ENCODE measurements around the gene GRM4.
"Not testable (repeated sequence)": the region's sequence is repeated elsewhere in the genome, so short reads cannot be mapped to it uniquely, and the experiment has no call there.

Gene GRM4

GRCh38 chr6:34146021-34146782 is at the start of gene GRM4:
TSS of gene GRM4 (minus strand) at chr6:34146087. CDS start at chr6:34133496, 12,591 bp downstream.
- Histone ChIP-seq H3K9me3 (ENCODE audit: low read length) (no peaks in the 10 kb centered on the region), H3K9ac (ENCODE audit: low read length) (no peak within 1 kb of the TSS), H3K27me3 (ENCODE audit: control insufficient read depth in 1 of 2, insufficient read depth in 2 of 2, low read length in 2 of 2) (peaks cover 32 to 68% of the 10 kb centered on the region in 2 donors), H3K4me1 (ENCODE audit: insufficient read depth, low read length) (peaks cover 12% of the 10 kb centered on the region), H3K4me3 (ENCODE audit: low read depth in 1 of 2, low read length in 2 of 2) (peak within 1 kb of the TSS in 1 of 2 donors; percentile 24), H3K27ac (ENCODE audit: low read depth, low read length) (no peak within 1 kb of the TSS), H3K36me3 (ENCODE audit: insufficient read depth, low read length) (no peaks in the 10 kb centered on the region)

DNA sequence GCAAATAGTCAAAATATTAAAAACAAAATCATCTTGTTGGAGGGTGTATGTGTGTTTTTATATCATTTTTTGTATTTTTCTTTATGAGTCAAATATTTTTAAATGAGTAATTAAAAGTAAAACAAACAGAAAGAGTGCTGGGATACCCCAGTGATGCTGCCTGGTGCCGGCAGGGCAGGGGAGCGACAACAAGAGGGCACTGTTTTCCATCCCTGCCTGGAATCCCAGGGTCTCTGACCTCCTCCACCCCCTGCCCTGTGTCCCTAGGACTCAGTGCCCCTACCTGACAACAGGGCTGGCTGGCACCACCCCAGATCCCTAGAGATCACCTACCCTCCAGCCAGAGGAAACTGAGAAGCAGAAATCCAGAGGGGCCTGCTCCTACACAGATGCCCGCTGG is 48.9 kb upstream of the GRM4 start:
- no peaks in the 10 kb centered on the region for H3K27me3 ChIP-seq (ENCODE audit: control insufficient read depth in 1 of 2, insufficient read depth in 2 of 2, low read length in 2 of 2)

DNA sequence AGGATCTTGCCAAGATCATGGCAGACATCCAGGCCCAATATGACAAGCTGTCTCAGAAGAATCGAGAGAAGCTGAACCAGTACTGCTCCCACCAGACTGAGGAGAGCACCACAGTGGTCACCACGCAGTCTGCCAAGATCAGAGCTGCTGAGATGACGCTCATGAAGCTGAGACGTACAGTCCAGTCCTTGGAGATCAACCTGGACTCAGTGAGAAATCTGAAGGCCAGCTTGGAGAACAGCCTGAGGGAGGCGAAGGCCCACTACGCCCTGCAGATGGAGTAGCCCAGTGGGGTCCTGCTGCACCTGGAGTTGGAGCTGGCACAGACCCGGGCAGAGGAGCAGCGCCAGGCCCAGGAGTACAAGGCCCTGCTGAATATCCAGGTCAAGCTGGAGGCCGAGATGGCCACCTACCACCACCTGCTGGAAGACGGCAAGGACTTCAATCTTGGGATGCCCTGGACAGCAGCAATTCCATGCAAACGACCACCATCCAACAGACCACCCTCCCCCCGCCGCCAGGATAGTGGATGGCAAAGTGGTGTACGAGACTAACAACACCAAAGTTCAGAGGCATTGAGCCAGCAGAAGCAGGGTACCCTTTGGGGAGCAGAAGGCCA is 44.7 kb upstream of the GRM4 start:
- Histone ChIP-seq H3K9ac (ENCODE audit: low read length) (no peak overlapping the region), H3K4me1 (ENCODE audit: insufficient read depth, low read length) (no peaks in the 10 kb centered on the region), H3K27me3 (ENCODE audit: control insufficient read depth in 1 of 2, insufficient read depth in 2 of 2, low read length in 2 of 2) (no peaks in the 10 kb centered on the region)

More for the DNA sequence above, 48.9 kb upstream of the GRM4 start:
- Histone ChIP-seq H3K9ac (ENCODE audit: low read length) (no peak overlapping the region), H3K9me3 (ENCODE audit: low read length) (no peaks in the 10 kb centered on the region), H3K27ac (ENCODE audit: low read depth, low read length) (no peak overlapping the region), H3K4me3 (ENCODE audit: low read depth in 1 of 2, low read length in 2 of 2) (no peak overlapping the region), H3K36me3 (ENCODE audit: insufficient read depth, low read length) (no peaks in the 10 kb centered on the region), H3K4me1 (ENCODE audit: insufficient read depth, low read length) (peaks cover 3% of the 10 kb centered on the region)

DNA sequence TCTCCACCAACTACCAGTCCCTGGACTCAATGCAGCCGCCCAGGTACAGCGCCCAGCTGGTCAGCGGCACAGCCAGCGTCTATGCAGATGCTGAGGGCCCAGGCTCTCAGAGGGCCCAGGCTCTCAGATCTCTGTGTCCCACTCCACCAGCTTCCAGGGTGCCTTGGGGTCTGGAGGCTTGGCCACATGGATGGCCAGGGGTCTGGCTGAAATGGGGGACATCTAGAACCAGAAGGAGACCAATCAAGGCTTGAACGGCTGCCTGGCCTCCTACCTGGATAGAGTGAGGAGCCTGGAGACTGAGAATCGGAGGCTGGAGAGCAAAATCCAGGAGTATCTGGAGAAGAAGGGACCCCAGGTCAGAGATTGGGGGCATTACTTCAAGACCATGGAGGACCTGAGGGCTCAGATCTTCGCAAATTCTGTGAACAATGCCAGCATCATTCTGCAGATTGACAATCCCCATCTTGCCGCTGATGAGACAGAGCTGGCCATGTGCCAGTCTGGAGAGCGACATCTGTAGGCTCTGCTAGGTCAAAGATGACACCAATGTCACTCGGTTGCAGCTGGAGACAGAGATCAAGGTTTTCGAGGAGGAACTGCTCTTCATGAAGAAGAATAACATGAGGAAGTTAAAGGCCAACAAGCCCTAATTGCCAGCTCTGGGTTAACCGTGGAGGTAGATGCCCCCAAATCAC is 44.1 kb upstream of the GRM4 start:
- H3K9me3 ChIP-seq (ENCODE audit: low read length), result no peaks in the 10 kb centered on the region
- no peak overlapping the region for H3K4me3 ChIP-seq (ENCODE audit: low read depth in 1 of 2, low read length in 2 of 2)
- H3K36me3 ChIP-seq (ENCODE audit: insufficient read depth, low read length), result no peaks in the 10 kb centered on the region
- no peaks in the 10 kb centered on the region for H3K4me1 ChIP-seq (ENCODE audit: insufficient read depth, low read length)
- no peak overlapping the region for H3K9ac ChIP-seq (ENCODE audit: low read length)
- no peaks in the 10 kb centered on the region for H3K27me3 ChIP-seq (ENCODE audit: control insufficient read depth in 1 of 2, insufficient read depth in 2 of 2, low read length in 2 of 2)
- H3K27ac ChIP-seq (ENCODE audit: low read depth, low read length), result no peak overlapping the region

More for the DNA sequence above, 44.7 kb upstream of the GRM4 start:
- H3K4me3 ChIP-seq (ENCODE audit: low read depth in 1 of 2, low read length in 2 of 2), result no peak overlapping the region
- H3K36me3 ChIP-seq (ENCODE audit: insufficient read depth, low read length), result no peaks in the 10 kb centered on the region
- no peaks in the 10 kb centered on the region for H3K9me3 ChIP-seq (ENCODE audit: low read length)
- no peak overlapping the region for H3K27ac ChIP-seq (ENCODE audit: low read depth, low read length)

GRCh38 chr6:34184726-34185125 is 38.8 kb upstream of the GRM4 start:
- H3K9me3 ChIP-seq (ENCODE audit: low read length); H3K36me3 ChIP-seq (ENCODE audit: insufficient read depth, low read length); H3K4me1 ChIP-seq (ENCODE audit: insufficient read depth, low read length); H3K27me3 ChIP-seq (ENCODE audit: control insufficient read depth in 1 of 2, insufficient read depth in 2 of 2, low read length in 2 of 2); H3K4me3 ChIP-seq (ENCODE audit: low read depth in 1 of 2, low read length in 2 of 2); H3K9ac ChIP-seq (ENCODE audit: low read length); H3K27ac ChIP-seq (ENCODE audit: low read depth, low read length): not testable (repeated sequence)

DNA sequence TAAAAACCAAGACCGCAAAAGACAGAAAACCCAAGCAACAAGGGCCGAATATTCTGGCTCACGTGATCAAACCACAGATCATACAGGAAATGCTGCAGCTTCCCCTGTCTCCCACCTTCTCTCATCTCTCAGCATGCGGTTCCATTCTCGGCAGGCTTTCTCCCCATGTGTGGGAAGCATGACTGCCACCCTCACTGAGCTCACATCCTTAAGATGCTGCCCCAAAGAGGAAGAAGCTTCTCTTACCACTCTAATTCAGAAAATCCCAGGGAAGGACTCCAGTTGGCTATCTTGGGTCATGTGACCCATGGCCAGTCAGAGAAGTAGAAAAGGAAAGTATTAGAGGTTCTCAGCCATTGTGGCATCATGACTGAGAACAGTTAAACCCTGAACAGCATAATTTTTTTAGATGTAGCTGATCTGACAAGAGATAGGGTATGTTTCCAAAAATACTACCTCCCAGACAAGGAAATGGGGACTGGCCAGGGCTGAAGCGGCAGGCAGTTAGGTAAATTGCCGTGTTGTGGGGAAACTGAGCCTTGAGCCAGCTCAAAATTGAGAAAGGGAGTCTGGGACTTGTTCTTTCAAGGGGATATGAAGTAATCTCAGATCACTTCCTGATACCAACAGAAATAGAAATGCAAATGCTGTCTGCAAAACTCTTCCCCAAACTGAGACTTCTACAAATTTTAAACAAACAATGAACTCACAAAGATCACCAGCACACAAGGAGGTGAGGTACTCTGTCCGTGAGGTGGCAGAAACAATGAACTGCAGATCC is 37.1 kb upstream of the GRM4 start:
- Histone ChIP-seq H3K4me1 (ENCODE audit: insufficient read depth, low read length) (no peaks in the 10 kb centered on the region), H3K27me3 (ENCODE audit: control insufficient read depth in 1 of 2, insufficient read depth in 2 of 2, low read length in 2 of 2) (no peaks in the 10 kb centered on the region), H3K27ac (ENCODE audit: low read depth, low read length) (no peak overlapping the region), H3K9ac (ENCODE audit: low read length) (no peak overlapping the region), H3K9me3 (ENCODE audit: low read length) (no peaks in the 10 kb centered on the region), H3K4me3 (ENCODE audit: low read depth in 1 of 2, low read length in 2 of 2) (no peak overlapping the region), H3K36me3 (ENCODE audit: insufficient read depth, low read length) (no peaks in the 10 kb centered on the region)

- no peaks in the 10 kb centered on the region for H3K27me3 ChIP-seq (ENCODE audit: control insufficient read depth in 1 of 2, insufficient read depth in 2 of 2, low read length in 2 of 2)
- H3K9me3 ChIP-seq (ENCODE audit: low read length), result no peaks in the 10 kb centered on the region
- H3K36me3 ChIP-seq (ENCODE audit: insufficient read depth, low read length), result no peaks in the 10 kb centered on the region
- no peak overlapping the region for H3K4me3 ChIP-seq (ENCODE audit: low read depth in 1 of 2, low read length in 2 of 2)
- H3K4me1 ChIP-seq (ENCODE audit: insufficient read depth, low read length), result no peaks in the 10 kb centered on the region
- H3K9ac ChIP-seq (ENCODE audit: low read length), result no peak overlapping the region
- no peak overlapping the region for H3K27ac ChIP-seq (ENCODE audit: low read depth, low read length)
Observed at GRCh38 chr6:34181908-34182307, 36.0 kb upstream of the GRM4 start.

GRCh38 chr6:34179106-34179720 is 33.3 kb upstream of the GRM4 start:
- Histone ChIP-seq H3K4me3 (ENCODE audit: low read depth in 1 of 2, low read length in 2 of 2) (no peak overlapping the region), H3K27ac (ENCODE audit: low read depth, low read length) (no peak overlapping the region), H3K27me3 (ENCODE audit: control insufficient read depth in 1 of 2, insufficient read depth in 2 of 2, low read length in 2 of 2) (no peaks in the 10 kb centered on the region), H3K36me3 (ENCODE audit: insufficient read depth, low read length) (no peaks in the 10 kb centered on the region), H3K9ac (ENCODE audit: low read length) (no peak overlapping the region), H3K4me1 (ENCODE audit: insufficient read depth, low read length) (no peaks in the 10 kb centered on the region), H3K9me3 (ENCODE audit: low read length) (no peaks in the 10 kb centered on the region)

GRCh38 chr6:34178357-34179105 is 32.6 kb upstream of the GRM4 start:
- Histone ChIP-seq H3K9me3 (ENCODE audit: low read length) (no peaks in the 10 kb centered on the region), H3K4me1 (ENCODE audit: insufficient read depth, low read length) (no peaks in the 10 kb centered on the region), H3K36me3 (ENCODE audit: insufficient read depth, low read length) (no peaks in the 10 kb centered on the region), H3K27ac (ENCODE audit: low read depth, low read length) (no peak overlapping the region), H3K9ac (ENCODE audit: low read length) (no peak overlapping the region), H3K4me3 (ENCODE audit: low read depth in 1 of 2, low read length in 2 of 2) (no peak overlapping the region), H3K27me3 (ENCODE audit: control insufficient read depth in 1 of 2, insufficient read depth in 2 of 2, low read length in 2 of 2) (no peaks in the 10 kb centered on the region)

DNA sequence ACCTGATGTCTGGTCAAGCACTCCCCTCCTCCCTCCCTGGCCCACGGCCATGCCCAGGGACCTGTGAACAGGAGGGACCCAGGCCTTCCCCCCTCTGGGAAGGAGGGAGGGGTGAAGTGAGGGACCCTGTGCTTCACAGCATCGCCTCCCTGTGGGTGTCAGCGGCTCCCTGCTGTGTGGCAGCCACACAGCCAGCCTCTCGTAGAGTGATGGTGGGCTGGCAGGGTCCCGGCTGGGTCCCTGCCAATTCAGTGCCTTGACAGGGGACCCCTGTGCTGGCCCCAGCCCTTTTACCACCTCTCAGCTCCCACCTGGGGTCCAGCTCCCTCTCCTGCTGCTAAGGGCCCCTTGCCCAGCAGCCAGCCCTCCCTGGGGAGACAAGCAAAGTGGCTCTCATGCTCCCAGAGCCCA is 31.3 kb upstream of the GRM4 start:
- no peaks in the 10 kb centered on the region for H3K9me3 ChIP-seq (ENCODE audit: low read length)
- no peaks in the 10 kb centered on the region for H3K4me1 ChIP-seq (ENCODE audit: insufficient read depth, low read length)
- H3K9ac ChIP-seq (ENCODE audit: low read length), result no peak overlapping the region
- H3K27ac ChIP-seq (ENCODE audit: low read depth, low read length), result no peak overlapping the region
- H3K4me3 ChIP-seq (ENCODE audit: low read depth in 1 of 2, low read length in 2 of 2), result no peak overlapping the region
- no peaks in the 10 kb centered on the region for H3K27me3 ChIP-seq (ENCODE audit: control insufficient read depth in 1 of 2, insufficient read depth in 2 of 2, low read length in 2 of 2)
- H3K36me3 ChIP-seq (ENCODE audit: insufficient read depth, low read length), result no peaks in the 10 kb centered on the region

All from muscle layer of colon (tissue), 2 donors.